ENCODE measurements around the gene ALKBH3.

ALKBH3 gene

DNA sequence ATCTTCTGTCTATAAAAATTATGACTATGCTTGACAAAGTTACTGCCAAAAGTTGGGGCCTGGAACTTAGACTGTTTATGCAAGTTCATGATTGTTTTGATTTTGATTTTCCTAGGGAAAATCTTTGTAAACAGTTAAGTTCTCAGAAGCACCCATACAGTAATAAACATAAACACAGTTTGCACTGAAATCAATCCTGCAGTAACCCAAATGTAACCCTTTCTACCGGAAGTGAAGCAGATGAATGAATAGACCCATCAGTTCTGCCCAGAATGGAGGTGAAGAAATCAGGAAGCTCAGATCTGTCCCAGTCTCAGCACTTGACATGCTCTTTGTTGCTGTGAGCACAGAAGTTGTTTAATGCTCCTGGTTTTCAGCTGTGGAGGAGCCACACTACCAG lies 37.2 kb downstream of the ALKBH3 start:
- no peak for TF ChIP-seq ISL1 (CRISPR knock-in tag; IDR thresholded peaks at IDR 0.05)
- ATAC-seq: no peak

- ATAC-seq: no peak
- TF ChIP-seq TOX (CRISPR knock-in tag; IDR thresholded peaks at IDR 0.05; ENCODE audit: borderline replicate concordance) (no peak), GLIS3 (CRISPR knock-in tag; IDR thresholded peaks at IDR 0.05) (no peak), ZC3H10 (CRISPR knock-in tag; IDR thresholded peaks at IDR 0.05) (no peak), TCF4 (CRISPR knock-in tag; IDR thresholded peaks at IDR 0.05; ENCODE audit: borderline replicate concordance) (no peak), CSDC2 (CRISPR knock-in tag; IDR thresholded peaks at IDR 0.05) (no peak), PATZ1 (CRISPR knock-in tag; IDR thresholded peaks at IDR 0.05; ENCODE audit: borderline replicate concordance) (no peak), SNAI2 (CRISPR knock-in tag; IDR thresholded peaks at IDR 0.05) (no peak), OSR1 (CRISPR knock-in tag; IDR thresholded peaks at IDR 0.05) (no peak), BACH2 (CRISPR knock-in tag; IDR thresholded peaks at IDR 0.05; ENCODE audit: borderline replicate concordance) (no peak), ISL1 (CRISPR knock-in tag; IDR thresholded peaks at IDR 0.05) (no peak), ZNF565 (CRISPR knock-in tag; conservative IDR thresholded peaks at IDR 0.05; ENCODE audit: low read depth) (no peak), POU6F1 (CRISPR knock-in tag; IDR thresholded peaks at IDR 0.05; ENCODE audit: borderline replicate concordance, low read depth) (no peak)
Measured at GRCh38 chr11:43918662-43919061, 38.0 kb downstream of the ALKBH3 start.

DNA sequence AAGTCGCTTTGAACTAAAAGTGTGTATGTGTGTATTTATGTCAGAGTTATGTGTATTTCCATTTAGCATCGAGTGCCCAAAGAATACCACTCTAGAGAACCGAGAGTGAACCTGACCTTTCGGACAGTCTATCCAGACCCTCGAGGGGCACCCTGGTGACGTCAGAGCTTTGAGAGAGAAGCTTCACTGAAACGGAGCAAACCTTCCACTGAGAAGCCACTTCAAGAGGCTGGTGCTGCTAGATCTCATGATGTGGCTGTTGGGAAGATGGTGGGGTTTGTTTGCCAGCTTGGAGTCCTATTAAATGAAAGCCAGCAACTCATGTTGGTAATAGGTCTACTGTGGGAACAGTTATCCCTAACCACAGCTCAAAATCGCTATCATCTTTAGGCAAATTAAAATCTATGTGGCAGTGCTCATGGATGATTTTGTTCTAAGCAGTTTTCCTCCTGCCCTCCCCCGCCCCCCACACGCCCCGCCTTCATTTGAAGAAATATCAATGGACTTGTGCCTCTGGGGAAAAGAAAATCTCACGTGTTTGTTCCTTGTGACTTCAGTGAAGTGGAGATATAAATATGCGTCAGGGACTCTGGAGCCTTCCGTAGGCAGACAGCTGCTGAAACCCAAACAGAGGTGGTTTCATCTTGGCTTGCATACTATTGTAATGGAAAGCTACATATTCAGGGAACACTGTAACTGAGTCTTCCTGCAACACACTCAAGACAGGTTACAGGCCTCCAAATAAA lies 39.4 kb downstream of the ALKBH3 start:
- ATAC-seq: no peak
- TF ChIP-seq OSR1 (CRISPR knock-in tag; IDR thresholded peaks at IDR 0.05) (no peak), ZFP3 (CRISPR knock-in tag; IDR thresholded peaks at IDR 0.05) (no peak), ESRRG (CRISPR knock-in tag; IDR thresholded peaks at IDR 0.05) (no peak), CSDC2 (CRISPR knock-in tag; IDR thresholded peaks at IDR 0.05) (no peak), ZNF70 (CRISPR knock-in tag; IDR thresholded peaks at IDR 0.05) (no peak), ZNF565 (CRISPR knock-in tag; conservative IDR thresholded peaks at IDR 0.05; ENCODE audit: low read depth) (no peak), BACH2 (CRISPR knock-in tag; IDR thresholded peaks at IDR 0.05; ENCODE audit: borderline replicate concordance) (no peak), ISL1 (CRISPR knock-in tag; IDR thresholded peaks at IDR 0.05) (no peak), CSRNP3 (CRISPR knock-in tag; IDR thresholded peaks at IDR 0.05) (no peak), PATZ1 (CRISPR knock-in tag; IDR thresholded peaks at IDR 0.05; ENCODE audit: borderline replicate concordance) (no peak), POU6F1 (CRISPR knock-in tag; IDR thresholded peaks at IDR 0.05; ENCODE audit: borderline replicate concordance, low read depth) (no peak), RARB (CRISPR knock-in tag; IDR thresholded peaks at IDR 0.05) (no peak), TCF4 (CRISPR knock-in tag; IDR thresholded peaks at IDR 0.05; ENCODE audit: borderline replicate concordance) (no peak), ZNF8 (CRISPR knock-in tag; IDR thresholded peaks at IDR 0.05) (no peak), SNAI2 (CRISPR knock-in tag; IDR thresholded peaks at IDR 0.05) (no peak), PPARA (CRISPR knock-in tag; IDR thresholded peaks at IDR 0.05; ENCODE audit: borderline replicate concordance) (no peak), GLIS3 (CRISPR knock-in tag; IDR thresholded peaks at IDR 0.05) (no peak)
- TF ChIP-seq, protein P1, sequence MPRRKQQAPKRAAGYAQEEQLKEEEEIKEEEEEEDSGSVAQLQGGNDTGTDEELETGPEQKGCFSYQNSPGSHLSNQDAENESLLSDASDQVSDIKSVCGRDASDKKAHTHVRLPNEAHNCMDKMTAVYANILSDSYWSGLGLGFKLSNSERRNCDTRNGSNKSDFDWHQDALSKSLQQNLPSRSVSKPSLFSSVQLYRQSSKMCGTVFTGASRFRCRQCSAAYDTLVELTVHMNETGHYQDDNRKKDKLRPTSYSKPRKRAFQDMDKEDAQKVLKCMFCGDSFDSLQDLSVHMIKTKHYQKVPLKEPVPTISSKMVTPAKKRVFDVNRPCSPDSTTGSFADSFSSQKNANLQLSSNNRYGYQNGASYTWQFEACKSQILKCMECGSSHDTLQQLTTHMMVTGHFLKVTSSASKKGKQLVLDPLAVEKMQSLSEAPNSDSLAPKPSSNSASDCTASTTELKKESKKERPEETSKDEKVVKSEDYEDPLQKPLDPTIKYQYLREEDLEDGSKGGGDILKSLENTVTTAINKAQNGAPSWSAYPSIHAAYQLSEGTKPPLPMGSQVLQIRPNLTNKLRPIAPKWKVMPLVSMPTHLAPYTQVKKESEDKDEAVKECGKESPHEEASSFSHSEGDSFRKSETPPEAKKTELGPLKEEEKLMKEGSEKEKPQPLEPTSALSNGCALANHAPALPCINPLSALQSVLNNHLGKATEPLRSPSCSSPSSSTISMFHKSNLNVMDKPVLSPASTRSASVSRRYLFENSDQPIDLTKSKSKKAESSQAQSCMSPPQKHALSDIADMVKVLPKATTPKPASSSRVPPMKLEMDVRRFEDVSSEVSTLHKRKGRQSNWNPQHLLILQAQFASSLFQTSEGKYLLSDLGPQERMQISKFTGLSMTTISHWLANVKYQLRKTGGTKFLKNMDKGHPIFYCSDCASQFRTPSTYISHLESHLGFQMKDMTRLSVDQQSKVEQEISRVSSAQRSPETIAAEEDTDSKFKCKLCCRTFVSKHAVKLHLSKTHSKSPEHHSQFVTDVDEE (CRISPR knock-in tag; IDR thresholded peaks at IDR 0.05): no peak

Data from SK-N-SH treated with all-trans-retinoic acid at 6 μM for 48 hours (cell line).